Measurements from ENCODE around the gene FCF1.

FCF1 gene

GRCh38 chr14:74763803-74764531, 51.0 kb downstream of the FCF1 start:
- H3K27ac ChIP-seq, result peak overlapping the region; percentile 91
- TF ChIP-seq, protein P1, sequence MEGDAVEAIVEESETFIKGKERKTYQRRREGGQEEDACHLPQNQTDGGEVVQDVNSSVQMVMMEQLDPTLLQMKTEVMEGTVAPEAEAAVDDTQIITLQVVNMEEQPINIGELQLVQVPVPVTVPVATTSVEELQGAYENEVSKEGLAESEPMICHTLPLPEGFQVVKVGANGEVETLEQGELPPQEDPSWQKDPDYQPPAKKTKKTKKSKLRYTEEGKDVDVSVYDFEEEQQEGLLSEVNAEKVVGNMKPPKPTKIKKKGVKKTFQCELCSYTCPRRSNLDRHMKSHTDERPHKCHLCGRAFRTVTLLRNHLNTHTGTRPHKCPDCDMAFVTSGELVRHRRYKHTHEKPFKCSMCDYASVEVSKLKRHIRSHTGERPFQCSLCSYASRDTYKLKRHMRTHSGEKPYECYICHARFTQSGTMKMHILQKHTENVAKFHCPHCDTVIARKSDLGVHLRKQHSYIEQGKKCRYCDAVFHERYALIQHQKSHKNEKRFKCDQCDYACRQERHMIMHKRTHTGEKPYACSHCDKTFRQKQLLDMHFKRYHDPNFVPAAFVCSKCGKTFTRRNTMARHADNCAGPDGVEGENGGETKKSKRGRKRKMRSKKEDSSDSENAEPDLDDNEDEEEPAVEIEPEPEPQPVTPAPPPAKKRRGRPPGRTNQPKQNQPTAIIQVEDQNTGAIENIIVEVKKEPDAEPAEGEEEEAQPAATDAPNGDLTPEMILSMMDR (conservative IDR thresholded peaks at IDR 0.05), result no peak

DNA sequence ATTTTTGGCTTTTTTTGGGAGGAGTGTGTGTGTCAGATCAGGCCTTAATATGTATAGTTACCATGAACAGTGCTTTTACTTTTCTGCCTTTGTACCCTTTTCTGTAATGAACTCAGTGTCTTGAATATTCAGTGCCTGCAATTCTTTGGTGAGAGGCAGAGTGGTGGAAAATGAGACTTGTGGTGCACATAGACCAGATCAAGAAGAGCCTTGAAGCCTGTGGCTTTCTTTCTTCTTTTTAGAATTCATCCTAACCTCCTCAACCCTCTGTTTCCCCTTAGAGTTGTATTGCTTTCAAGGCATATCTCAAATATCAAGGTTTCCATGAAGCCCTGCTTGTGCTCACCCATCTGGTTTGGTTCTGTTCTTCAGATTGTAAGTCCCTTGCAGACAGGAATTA, 52.8 kb downstream of the FCF1 start:
- TF ChIP-seq, protein P1 (conservative IDR thresholded peaks at IDR 0.05), result no peak
- H3K27ac ChIP-seq, result peak overlapping the region; percentile 91; the same call in 1 of the 2 replicates

DNA sequence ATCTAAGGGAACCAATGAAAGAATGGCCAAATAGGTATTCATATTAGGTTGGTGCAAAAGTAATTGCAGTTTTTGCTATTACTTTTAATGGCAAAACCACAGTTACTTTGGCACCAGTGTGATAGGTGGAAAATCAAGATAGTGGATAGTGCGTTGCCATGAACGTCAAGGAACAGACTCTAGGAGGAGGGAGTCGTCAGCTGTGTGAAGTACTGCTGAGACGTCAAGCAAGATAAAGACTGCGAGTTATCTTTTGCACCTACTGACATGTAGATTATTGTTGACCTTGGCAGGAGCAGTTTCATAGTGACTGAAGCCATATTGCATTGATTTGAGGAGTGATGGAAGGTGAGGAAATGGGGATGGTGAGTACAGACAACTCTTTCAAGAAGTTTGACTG, 58.5 kb downstream of the FCF1 start:
- no peak overlapping the region for H3K27ac ChIP-seq
- TF ChIP-seq, protein P1 (conservative IDR thresholded peaks at IDR 0.05), result no peak

DNA sequence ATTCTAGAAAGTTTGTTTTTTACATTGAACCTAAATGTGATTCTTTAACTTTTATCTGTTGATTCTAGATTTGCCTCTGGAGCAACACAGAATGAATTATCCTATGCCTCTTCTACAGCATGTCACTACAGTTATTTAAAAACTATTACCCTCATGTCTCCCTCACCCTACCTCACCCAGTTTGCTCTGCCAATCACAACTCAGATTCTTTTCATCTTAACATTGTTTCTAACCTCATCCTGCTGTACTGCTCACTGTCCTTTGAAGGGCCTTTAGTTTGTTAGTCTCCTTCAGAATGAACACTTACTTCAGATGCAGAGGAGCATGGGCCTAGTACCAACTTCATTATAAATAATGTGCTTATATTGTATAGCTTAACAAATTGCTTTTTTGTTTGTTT, 71.7 kb downstream of the FCF1 start:
- no peak overlapping the region for H3K27ac ChIP-seq
- TF ChIP-seq, protein P1 (conservative IDR thresholded peaks at IDR 0.05), result no peak

DNA sequence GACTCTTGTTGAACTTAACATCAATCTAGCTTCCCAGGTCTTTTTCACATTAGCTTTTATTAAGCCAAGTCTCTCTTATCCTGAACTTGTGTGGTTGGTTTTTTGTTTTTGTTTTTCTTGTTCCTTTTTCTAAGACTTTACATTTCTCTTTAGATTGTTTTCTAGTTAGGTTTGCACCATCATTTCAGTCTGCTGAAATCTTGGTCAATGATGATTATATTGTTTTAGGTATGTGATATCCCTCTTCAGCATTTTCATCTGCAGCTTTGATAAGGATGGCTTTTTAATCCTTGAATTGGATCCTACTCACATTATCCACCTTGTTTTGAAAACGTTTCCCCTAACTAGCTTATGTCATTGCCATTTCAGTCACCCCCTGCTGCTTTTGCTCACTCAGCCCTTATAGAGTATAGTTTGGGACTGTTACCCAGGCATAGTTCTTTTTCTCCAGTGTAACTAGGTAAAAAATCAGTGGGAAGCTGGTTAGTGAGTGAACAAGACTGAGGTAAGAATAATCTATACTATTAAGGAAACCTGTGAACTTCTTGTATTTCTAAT, 72.2 kb downstream of the FCF1 start:
- TF ChIP-seq, protein P1 (conservative IDR thresholded peaks at IDR 0.05), result no peak
- no peak overlapping the region for H3K27ac ChIP-seq

DNA sequence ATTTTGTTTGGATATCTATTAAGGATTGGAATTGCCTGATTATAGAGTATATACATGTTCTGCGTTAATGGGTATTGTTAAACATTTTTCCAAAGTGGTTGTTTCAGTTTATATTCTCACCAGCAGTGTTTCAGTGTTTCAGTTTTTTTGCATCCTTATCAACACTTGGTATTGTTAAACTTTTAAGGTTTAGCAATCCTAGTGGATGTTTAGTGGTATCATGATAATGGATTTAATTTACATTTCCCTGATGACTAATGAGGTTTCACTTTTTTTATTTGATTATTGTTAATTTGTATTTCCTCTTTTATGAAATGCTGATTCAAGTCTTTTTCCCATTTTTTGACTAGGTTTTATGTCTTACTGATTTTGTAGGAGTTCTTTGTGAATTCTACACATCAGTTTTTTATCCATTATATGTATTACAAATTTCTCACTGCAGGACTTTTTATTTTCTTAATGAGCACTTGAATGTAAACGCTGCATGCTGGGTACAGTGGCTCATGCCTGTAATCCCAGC, 73.9 kb downstream of the FCF1 start:
- TF ChIP-seq, protein P1 (conservative IDR thresholded peaks at IDR 0.05), result no peak
- no peak overlapping the region for H3K27ac ChIP-seq
